Measurements from ENCODE around the gene MYADML2.

MYADML2 gene

GRCh38 chr17:81899514-81900166 lies 47.4 kb downstream of the MYADML2 start:
- DNase-seq (ENCODE audit: low read depth): no peak

GRCh38 chr17:81898885-81899284 lies 48.1 kb downstream of the MYADML2 start:
- DNase-seq (ENCODE audit: low read depth): no peak

GRCh38 chr17:81898029-81898866 lies 48.8 kb downstream of the MYADML2 start:
- DNase-seq (ENCODE audit: low read depth): no peak

- DNase-seq (ENCODE audit: low read depth): no peak
These were observed 51.6 kb downstream of the MYADML2 start for GRCh38 chr17:81895400-81895799.

GRCh38 chr17:81891303-81891552 lies 55.8 kb downstream of the MYADML2 start:
- DNase-seq (ENCODE audit: low read depth): no peak

- no peak for DNase-seq (ENCODE audit: low read depth)
These were observed 56.4 kb downstream of the MYADML2 start for GRCh38 chr17:81890447-81891302.

All from stimulated activated CD8-positive, alpha-beta memory T cell treated with anti-CD3 and anti-CD28 coated beads, Interleukin-12 subunit alpha, Interleukin-12 subunit beta, amount 100 ng/mL, for 4 hours (primary cell).